DMS 273 treated with DMSO at 0.1 percent for 48 hours (cell line): ENCODE results near the gene RECQL5.
"Not testable (repeated sequence)": the region's sequence is repeated elsewhere in the genome, so short reads cannot be mapped to it uniquely, and the experiment has no call there.

ENCODE experiments used
- DNase-seq: peaks from one replicate; lab custom pipeline; 2025; lab: John Stamatoyannopoulos, UW

RECQL5 gene

GRCh38 chr17:75616521-75617122, 50.3 kb downstream of the RECQL5 start:
- DNase-seq = no peak

- DNase-seq = no peak
These were observed 51.7 kb downstream of the RECQL5 start for GRCh38 chr17:75615301-75615700.

GRCh38 chr17:75614556-75615270, 52.2 kb downstream of the RECQL5 start:
- DNase-seq = no peak

GRCh38 chr17:75614006-75614405, 52.9 kb downstream of the RECQL5 start:
- DNase-seq = no peak

- DNase-seq = no peak
These were observed 53.9 kb downstream of the RECQL5 start for GRCh38 chr17:75612906-75613626.

- no peak for DNase-seq
These were observed 55.0 kb downstream of the RECQL5 start for GRCh38 chr17:75611851-75612429.

- DNase-seq = no peak
These were observed 56.6 kb downstream of the RECQL5 start for GRCh38 chr17:75610103-75610984.

- no peak for DNase-seq
These were observed 59.9 kb downstream of the RECQL5 start for GRCh38 chr17:75607086-75607485.

- no peak for DNase-seq
These were observed 61.2 kb downstream of the RECQL5 start for GRCh38 chr17:75605790-75606189.

GRCh38 chr17:75604034-75604695, 62.8 kb downstream of the RECQL5 start:
- DNase-seq = no peak

GRCh38 chr17:75603123-75603522, 63.8 kb downstream of the RECQL5 start:
- no peak for DNase-seq

GRCh38 chr17:75602644-75603043, 64.3 kb downstream of the RECQL5 start:
- DNase-seq = no peak

- DNase-seq = peak; percentile 64
These were observed 65.6 kb downstream of the RECQL5 start for GRCh38 chr17:75601057-75601987.

GRCh38 chr17:75596320-75597087, 70.5 kb downstream of the RECQL5 start:
- no peak for DNase-seq

- no peak for DNase-seq
These were observed 71.0 kb downstream of the RECQL5 start for GRCh38 chr17:75595920-75596313.

- DNase-seq = no peak
These were observed 71.6 kb downstream of the RECQL5 start for GRCh38 chr17:75595284-75595919.

- DNase-seq = no peak
These were observed 72.3 kb downstream of the RECQL5 start for GRCh38 chr17:75594499-75595283.

GRCh38 chr17:75593430-75593829, 73.5 kb downstream of the RECQL5 start:
- DNase-seq = not testable (repeated sequence)
